ENCODE data around the gene STK24.

STK24 gene

DNA sequence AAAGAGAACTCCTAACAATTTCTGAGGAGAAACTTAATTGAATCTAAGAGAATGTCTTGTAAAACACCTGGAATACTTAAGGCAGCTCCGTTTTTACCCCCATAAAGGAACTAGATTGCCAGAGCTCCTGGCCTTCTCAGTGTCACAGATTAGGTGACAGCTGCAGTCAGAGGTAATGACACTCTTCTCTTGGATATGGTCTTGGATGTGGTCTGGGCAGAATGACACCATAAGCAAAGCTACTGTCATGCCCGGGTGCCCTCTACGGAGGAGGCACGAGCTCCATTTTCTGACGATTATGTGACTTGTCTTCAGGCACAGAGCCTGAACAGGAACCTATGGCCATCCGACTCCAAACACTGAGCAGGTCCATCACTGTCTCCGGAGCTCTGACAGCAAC is 46.7 kb downstream of the STK24 start:
- DNase-seq = no peak

DNA sequence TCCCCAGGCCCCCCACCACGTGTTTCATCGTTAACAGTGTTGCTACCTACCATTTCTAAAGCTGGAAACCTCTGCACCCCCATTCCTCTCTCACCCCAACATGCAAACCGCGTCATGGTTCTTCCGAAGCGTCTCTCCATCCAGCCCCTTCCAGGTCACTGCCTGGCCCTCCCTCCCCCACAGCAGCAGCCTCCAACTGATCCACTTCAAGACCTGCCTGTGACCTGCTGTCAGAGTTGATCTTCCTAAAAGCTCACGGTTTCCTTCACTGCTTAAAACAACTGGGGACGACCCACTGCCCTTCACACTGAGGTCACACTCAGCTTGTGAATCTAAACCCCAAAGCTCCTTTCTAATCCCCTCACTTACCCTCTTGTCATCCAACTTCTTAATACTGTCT is 47.7 kb downstream of the STK24 start:
- no peak for DNase-seq

DNA sequence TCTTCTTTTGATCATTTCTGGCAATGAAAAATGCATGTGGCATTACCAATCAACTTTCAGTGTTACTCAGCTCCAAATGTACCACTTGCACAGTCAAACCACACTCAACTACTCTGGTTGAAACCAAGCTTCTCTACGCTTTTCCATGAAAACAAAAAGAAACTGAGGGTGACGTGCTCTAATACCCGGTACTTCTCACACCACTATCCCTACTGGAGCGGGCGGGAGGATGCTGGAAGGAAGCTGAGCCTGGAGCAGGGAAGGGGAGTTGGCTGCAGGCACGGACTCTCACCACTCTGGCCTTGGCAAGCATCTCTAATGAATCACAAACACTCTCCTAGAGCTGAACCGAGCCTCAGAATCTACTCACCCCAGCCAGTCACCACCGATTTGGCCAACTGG is 48.2 kb downstream of the STK24 start:
- DNase-seq = no peak

DNA sequence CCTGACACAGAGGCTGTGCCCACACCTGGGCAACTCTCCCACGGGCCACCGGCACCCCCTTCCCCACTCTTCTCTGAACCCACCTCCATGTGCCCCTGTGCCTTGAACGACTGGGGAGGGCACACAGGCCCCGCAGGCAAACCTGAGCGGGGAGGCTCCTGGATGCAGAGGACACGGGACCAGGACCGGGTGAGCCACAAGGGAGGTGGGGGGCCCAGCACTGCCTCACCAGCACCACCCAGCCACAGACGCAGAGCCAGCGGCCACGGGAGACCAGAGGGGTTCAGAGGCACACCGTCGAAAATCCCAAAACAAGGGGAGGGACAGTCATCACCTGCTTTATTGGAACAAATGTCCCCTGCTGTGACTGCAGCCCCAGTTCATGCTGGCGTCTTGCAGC is 49.4 kb downstream of the STK24 start:
- no peak for DNase-seq

DNA sequence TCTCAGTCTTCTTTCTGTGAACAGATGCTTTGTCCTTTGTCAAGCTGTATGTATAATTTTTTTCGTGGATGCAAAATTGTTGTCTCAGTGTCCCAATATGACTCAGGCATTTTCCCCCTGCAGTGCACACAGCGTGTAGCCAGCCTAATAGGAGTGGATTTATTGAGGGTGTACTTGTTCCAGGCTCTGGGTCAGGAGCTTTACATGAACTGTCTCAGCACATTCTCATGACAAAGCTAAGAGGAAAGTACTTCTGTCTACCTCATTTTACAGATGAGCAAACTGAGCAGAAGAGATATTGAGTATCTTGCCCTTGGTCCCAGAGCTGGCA is 50.8 kb downstream of the STK24 start:
- DNase-seq = no peak

- DNase-seq = no peak
Observed at GRCh38 chr13:98525456-98526181, 51.3 kb downstream of the STK24 start.

- DNase-seq = no peak
Observed at GRCh38 chr13:98524793-98525192, 52.1 kb downstream of the STK24 start.

GRCh38 chr13:98524391-98524790 is 52.5 kb downstream of the STK24 start:
- DNase-seq = no peak

DNA sequence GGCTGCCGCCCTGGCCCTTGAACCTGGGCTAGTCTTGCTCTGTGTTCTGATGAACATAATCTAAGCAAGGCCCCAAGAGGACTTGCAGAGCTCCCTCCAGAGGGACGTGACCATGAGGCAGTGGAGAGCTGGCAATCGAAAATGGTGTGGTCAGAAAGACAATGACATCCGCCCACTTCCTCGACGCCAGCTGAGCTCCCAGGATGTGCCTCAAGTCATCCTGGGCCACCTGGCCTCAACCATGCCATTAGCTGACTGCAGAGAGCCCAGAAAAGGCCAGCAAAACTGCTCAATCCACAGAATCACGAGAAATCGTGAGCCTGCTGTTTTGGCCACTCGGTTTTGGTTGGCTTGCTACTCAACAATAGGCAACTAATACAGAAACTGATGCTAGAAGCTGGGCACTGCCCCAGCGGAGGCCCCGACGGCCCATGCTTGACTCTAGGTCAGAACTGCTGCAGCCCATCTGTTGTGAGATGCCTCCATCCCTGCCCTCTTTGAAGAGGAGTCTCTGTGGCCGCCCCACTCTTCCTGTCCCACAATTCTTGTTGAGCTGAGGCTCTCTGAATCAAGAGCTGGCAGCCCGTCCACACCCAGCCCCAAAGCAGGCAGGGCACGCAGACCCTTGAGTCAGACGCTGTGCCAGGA is 53.3 kb downstream of the STK24 start:
- DNase-seq = no peak

GRCh38 chr13:98522371-98522770 is 54.5 kb downstream of the STK24 start:
- no peak for DNase-seq

GRCh38 chr13:98521461-98522247 is 55.3 kb downstream of the STK24 start:
- DNase-seq = no peak

DNA sequence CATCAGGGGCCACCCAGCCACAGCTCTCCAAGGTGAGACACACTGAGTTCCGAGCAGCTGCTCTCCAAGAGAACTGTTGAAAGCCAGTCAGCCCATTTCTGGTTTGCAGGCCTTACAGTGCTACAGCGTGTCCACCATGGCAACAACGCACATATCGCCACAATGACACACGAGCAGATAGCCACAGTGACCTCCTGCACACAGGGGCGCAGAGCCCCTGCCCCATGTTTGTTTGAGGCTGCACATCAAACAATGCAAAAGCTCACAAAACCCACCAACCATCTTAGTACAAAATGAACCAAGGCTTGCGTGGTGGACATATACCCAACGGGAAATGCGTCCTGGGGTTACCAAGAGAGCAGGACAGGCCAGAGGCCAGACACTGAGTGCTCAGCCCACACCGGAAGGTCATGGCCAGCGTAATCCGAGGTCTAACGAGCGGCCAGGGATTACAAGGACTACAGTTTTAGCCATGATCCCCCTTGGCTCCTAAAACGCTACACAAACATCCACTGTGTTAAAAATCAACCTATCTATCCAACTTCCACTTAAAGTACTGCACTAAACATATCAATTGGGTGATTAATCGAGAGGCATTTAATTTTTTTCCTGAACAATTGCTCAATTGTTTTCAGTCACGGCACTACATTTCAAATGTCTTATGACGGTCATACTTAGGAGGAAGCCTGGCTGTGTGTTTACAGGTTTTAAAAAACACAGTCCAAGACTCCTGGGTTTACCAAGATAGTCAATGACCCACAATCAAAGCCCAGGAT is 56.0 kb downstream of the STK24 start:
- no peak for DNase-seq

- DNase-seq = no peak
Observed at GRCh38 chr13:98519976-98520375, 56.9 kb downstream of the STK24 start.

- DNase-seq = peak; percentile 41
Observed at GRCh38 chr13:98517576-98518310, 59.2 kb downstream of the STK24 start.

DNA sequence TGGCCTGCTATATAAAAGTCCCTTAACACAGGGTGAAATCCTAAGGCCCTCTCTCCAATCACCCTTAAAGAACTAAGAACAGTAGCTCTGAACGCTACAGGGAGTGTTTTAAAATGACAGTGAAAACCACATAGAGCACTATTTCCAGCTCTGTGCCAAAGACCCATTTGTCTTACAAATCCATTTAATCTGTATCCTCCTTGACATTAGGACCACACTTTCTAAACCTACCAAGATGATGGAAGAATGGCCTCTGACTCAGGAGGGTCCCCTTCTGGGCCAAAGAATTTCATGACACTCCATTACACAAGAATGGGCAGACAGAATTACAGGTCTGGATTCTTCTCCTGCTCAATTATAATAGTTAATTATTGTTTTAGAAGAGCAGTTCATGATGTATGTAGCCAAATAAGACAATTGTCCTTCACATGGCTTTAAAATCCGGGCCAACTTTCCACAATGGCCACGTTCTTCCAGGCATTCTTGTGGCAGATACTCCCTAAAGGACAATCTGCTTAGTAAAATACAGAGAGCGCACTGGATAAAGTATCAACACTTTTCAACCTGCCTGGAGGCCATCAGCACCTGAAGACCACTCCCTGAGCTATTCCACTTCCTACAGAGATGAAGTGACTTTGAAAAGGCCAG is 61.0 kb downstream of the STK24 start:
- DNase-seq = no peak

GRCh38 chr13:98514288-98514687 is 62.6 kb downstream of the STK24 start:
- no peak for DNase-seq

DNA sequence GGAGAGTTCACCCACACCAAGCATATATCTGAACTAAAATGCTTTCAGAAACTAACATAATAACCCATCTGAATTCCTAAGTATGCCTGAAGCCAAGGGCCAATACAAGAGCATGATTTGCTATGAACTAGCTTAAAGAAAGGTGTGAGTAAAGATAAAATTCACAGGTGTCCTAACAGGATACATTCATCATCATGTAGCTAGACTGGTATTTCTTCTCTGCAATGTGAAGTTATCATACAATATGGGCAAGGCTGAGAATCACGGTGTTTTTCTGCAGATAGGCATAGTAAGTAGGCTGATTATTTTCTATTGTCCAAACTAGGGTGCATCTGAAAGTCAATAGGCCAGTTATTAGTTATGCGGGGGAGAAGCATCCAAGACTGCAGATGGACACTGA is 63.1 kb downstream of the STK24 start:
- no peak for DNase-seq

DNA sequence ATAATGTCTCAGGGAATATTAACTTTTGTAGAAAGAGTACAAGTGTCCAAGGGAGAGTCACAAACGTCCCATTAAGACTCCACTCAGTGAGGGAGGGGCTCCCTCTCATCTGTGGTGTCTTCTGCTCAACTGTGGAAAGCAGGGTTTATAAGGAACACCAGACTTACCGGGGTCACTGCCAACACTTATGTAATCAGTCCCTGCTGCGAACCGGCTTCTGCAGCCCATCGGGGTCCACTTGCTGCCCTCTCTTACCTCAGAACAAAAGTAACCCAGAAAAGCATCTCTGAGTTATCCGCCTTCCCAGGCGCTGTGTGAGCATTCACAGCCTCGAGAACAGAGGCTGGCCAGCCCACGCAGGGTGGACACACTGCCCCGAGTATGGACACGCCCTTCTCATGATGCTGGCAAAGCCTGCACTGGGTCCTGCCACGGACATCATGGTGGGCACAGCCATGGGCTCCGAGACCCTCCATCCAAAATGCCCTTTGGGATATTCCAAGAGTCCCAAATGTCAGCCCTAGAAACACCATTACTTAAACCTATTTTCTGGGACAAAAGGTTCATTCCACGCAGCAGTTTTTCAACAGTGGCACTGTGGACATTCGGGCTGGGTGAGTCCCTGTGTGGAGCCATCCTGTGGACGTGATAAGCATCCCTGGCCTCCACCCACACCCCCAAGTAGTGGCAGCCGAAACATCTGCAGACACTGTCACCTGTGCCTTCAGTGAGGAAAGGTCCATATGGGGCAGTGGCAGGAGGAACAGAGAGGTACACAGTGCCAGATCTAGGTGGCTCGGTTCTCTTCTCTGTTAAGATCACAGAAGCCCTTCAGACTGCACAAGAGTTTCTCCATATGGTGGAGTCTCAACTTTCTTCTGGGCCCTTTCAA is 63.9 kb downstream of the STK24 start:
- DNase-seq = no peak

DNA sequence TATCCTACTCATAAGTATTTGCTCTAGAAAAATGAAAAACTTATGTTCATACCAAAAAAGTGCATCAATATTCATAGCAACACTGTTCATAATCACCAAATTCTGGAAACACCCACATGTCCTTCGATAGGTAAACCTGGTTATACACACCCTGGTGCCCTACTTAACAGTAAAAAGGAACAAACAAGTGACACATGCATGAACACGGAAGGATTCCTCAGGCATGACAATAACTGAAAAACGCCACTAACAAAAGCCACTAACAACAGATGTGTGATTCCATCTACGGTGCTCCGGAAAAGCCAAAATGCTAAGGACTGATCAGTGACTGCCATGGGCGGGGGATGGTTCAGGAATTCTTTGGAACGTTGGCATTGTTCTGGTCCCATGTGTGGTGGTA is 65.5 kb downstream of the STK24 start:
- no peak for DNase-seq

DNA sequence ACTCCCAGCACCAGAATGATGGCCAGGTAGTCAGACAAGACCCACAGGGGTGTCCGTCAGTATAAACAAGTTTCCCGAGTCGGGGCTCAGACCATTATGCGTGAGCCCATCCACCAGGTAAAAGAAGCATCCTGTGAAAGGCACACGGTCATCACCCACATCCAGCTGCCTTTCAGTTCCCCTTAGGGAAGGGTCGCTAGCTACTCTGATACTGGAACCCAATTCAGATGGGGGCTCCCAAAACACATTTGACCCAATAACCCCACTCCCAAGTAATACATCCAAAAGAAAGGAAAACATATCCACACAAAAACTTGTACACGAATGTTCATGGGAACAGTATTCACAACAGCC is 66.8 kb downstream of the STK24 start:
- DNase-seq = no peak
